ENCODE measurements around the gene CCND2.

DNA sequence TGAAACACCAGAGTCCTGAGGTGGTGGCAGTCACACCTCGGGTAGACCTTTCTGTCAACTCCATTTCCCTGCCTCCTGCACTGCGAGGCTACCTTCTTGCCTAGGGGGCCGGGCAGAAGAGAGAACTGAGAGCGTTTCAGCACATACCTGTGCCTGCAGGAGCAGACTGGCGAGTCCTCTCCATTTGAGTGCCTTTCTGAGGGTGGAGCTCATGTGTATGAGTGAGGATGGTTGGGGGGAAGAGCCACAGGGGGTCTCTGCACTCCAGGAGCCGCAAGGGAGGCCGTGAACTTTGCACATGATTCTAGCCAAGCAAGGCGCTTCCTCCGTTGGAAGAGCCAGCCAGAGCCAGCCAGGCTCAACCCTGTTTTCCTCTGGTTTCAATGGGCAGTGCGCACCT is 31.0 kb upstream of the CCND2 start:
- TF ChIP-seq, protein P1, sequence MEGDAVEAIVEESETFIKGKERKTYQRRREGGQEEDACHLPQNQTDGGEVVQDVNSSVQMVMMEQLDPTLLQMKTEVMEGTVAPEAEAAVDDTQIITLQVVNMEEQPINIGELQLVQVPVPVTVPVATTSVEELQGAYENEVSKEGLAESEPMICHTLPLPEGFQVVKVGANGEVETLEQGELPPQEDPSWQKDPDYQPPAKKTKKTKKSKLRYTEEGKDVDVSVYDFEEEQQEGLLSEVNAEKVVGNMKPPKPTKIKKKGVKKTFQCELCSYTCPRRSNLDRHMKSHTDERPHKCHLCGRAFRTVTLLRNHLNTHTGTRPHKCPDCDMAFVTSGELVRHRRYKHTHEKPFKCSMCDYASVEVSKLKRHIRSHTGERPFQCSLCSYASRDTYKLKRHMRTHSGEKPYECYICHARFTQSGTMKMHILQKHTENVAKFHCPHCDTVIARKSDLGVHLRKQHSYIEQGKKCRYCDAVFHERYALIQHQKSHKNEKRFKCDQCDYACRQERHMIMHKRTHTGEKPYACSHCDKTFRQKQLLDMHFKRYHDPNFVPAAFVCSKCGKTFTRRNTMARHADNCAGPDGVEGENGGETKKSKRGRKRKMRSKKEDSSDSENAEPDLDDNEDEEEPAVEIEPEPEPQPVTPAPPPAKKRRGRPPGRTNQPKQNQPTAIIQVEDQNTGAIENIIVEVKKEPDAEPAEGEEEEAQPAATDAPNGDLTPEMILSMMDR (IDR thresholded peaks at IDR 0.05) = no peak
- no peak for TF ChIP-seq POLR2A (IDR thresholded peaks at IDR 0.05)
- no peak for TF ChIP-seq EP300 (IDR thresholded peaks at IDR 0.05)

All from ovary (tissue), 3 donors.